ENCODE results near the gene EBLN1.
A peak's percentile ranks its signal among the peaks of the same experiment; 100 is the strongest.

Gene EBLN1

DNA sequence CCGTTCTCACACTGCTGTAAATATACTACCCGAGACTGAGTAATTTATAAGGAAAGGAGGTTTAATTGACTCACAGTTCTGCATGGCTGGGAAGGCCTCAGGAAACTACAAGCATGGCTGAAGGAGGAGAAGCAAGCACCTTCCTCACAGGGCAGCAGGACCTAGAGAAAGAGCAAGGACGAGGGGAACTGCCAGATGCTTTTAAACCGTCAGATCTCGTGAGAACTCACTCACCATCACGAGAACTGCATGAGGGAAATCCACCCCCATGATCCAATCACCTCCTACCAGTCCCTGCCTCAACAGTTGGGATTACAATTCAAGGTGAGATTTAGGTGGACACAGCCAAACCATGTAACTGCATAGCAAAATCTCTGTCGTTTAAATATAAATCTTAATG, at the start of gene EBLN1:
Gene EBLN1 (minus strand): TSS at position 174 of the 400 bp plus-strand sequence. CDS start 8,032 bp downstream, outside the sequence.
- in situ Hi-C loops (cut with HindIII; ENCODE audit: low pct_unique_long_range_greater_than_20kb, low sequenced_read_pairs), result no loop called here
- DNase-seq (ENCODE audit: low read depth in 1 of 2, low spot score in 1 of 2), result no peak
- TF ChIP-seq JUND (IDR thresholded peaks at IDR 0.05; ENCODE audit: low read depth), result no peak

DNA sequence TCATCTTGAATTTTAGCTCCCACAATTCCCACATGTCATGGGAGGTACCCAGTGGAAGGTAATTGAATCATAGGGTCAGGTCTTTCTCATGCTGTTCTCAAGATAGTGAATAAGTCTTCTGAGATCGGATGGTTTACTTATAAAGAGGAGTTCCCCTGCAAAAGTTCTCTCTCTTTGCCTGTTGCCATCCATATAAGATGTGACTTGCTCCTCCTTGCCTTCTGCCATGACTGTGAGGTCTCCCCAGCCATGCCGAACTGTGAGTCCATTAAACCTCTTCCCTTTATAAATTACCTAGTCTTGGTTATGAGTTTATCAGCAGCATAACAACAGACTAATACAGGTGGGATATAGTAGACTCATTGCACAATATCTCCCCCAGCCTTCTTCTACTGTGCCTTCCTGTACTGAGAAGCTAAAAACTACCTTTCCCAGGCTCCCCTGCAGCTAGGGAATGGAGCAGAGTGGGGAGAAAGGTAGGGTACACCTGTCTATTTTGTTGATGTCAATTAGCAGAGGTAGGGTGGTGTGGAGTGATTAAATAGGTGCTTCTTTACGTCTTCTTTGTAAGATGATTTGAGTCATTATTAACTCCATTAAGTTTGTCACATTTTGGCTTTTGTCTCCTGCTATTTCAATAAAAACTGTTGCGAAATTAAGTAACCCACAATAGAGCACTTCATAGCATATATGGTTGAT, 48.2 kb upstream of the EBLN1 start:
- in situ Hi-C loops (cut with HindIII; ENCODE audit: low pct_unique_long_range_greater_than_20kb, low sequenced_read_pairs), result no loop called here
- no peak for TF ChIP-seq JUND (IDR thresholded peaks at IDR 0.05; ENCODE audit: low read depth)
- no peak for DNase-seq (ENCODE audit: low read depth in 1 of 2, low spot score in 1 of 2)

DNA sequence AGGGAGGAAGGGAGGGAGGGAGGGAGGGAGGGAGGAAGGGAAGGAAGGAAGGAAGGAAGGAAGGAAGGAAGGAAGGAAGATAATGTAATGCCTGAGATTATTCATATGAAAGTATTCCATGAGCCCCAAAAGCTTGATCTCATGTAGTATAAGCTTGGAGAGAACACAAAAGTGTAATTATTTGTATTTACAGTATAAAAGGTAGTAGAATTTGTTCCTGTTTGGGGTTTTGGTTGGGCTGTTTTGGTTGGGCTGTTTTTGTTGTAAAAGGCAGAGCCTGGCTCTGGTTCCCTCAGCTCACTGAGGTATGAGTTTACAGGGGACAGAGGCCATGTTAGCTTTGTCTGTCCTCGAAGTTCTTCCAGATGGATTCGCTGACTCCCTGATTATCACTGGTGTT, 45.3 kb upstream of the EBLN1 start:
- DNase-seq (ENCODE audit: low read depth in 1 of 2, low spot score in 1 of 2), result no peak
- in situ Hi-C loops (cut with HindIII; ENCODE audit: low pct_unique_long_range_greater_than_20kb, low sequenced_read_pairs), result no loop called here
- TF ChIP-seq JUND (IDR thresholded peaks at IDR 0.05; ENCODE audit: low read depth), result no peak

DNA sequence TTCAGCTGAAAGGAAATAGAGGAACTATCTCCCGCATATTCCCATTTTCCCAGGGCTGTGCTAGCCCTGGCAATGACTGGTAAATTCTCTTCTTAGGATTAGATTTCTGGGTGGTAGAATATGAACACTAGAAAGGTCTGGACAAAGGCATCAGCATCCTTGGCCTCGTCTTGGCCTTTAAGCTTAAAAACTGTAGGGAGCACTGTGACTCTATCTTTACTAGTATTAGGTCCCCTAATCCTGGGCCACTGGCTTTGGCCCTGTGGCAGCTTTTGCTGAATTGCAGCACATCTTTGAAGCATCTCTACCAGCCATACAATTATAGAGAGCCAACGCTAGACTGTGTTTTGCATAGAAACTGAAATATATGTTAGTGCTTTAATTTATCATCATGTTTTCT, 41.5 kb upstream of the EBLN1 start:
- in situ Hi-C loops (cut with HindIII; ENCODE audit: low pct_unique_long_range_greater_than_20kb, low sequenced_read_pairs), result no loop called here
- no peak for TF ChIP-seq JUND (IDR thresholded peaks at IDR 0.05; ENCODE audit: low read depth)
- peak in 1 of 2 experiments; percentile 22 for DNase-seq (ENCODE audit: low read depth in 1 of 2, low spot score in 1 of 2)

DNA sequence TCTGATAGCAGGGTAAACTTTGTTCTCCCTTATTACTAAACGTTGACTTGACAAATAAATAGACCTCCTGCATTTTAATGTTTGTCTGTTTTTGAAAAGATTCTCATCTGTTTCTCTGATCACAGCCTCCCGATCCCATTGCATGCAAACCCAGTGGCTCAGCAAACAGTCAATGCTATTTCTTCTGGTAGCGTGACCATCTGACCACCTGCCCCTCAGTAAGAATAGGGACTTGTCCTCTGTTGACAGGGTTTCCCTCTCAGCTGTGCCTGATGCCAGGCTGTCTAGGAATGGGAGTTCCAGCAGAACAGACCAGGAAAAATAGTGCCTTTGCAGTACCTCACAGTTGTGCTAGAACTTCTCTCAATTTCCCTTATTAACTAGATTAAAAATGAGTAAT, 40.7 kb upstream of the EBLN1 start:
- in situ Hi-C loops (cut with HindIII; ENCODE audit: low pct_unique_long_range_greater_than_20kb, low sequenced_read_pairs), result no loop called here
- DNase-seq (ENCODE audit: low read depth in 1 of 2, low spot score in 1 of 2), result no peak
- TF ChIP-seq JUND (IDR thresholded peaks at IDR 0.05; ENCODE audit: low read depth), result no peak

DNA sequence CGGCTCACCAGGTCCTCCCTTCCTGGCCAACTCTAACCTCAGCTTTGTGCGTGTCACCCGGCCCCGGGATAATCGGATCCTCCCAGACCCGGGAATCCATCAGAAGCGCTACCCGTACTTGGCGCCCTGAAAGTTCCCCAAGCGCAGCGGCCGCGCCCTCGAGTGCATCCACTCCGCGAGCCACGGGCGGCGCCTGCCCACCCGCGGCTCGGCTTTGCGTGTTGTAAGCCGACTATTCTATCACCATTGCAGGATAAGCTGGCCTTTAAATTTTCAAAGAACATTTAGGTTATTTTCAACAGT, 35.7 kb upstream of the EBLN1 start:
- TF ChIP-seq JUND (IDR thresholded peaks at IDR 0.05; ENCODE audit: low read depth), result no peak
- no peak for DNase-seq (ENCODE audit: low read depth in 1 of 2, low spot score in 1 of 2)
- in situ Hi-C loops (cut with HindIII; ENCODE audit: low pct_unique_long_range_greater_than_20kb, low sequenced_read_pairs), result no loop called here

DNA sequence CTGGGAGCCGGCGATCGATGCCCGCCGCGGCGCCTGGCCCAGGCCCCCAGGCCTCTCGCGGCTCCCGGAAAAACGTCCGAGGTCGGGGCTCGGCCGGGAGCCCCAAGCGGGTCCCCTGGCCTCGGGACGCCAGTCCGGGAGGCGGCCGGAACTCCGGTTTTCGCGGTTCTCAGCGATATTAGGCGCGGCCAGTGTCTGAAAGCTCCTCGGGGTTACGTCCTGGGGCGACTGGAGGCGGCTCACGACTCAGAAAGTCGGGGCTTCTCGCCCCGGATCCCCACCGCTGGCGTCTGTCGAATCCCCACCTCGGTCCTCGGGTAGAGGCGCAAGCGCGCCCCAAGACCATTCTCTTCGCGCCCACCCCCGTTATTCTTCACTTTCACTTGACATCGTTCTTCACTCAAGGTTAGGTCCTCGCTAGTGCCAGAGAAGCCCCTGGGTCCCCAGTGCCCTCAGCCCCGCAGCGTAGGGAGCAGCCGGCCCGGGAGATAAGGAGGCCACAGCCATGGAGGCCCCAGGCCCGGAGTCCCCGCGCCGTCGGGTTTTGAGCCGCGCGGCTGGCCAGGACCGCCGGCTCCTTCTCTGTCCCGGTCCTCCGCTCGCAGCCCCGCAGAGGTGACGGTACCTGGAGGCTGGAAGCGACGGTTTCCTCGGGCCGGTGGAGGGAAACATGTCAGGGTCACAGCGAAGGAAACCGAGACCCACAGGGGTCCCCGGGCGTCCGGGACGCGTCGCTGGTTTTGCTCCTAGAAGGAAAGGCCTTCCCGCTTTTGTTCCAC, 35.2 kb upstream of the EBLN1 start:
- in situ Hi-C loops (cut with HindIII; ENCODE audit: low pct_unique_long_range_greater_than_20kb, low sequenced_read_pairs), result no loop called here
- no peak for DNase-seq (ENCODE audit: low read depth in 1 of 2, low spot score in 1 of 2)
- TF ChIP-seq JUND (IDR thresholded peaks at IDR 0.05; ENCODE audit: low read depth), result no peak

DNA sequence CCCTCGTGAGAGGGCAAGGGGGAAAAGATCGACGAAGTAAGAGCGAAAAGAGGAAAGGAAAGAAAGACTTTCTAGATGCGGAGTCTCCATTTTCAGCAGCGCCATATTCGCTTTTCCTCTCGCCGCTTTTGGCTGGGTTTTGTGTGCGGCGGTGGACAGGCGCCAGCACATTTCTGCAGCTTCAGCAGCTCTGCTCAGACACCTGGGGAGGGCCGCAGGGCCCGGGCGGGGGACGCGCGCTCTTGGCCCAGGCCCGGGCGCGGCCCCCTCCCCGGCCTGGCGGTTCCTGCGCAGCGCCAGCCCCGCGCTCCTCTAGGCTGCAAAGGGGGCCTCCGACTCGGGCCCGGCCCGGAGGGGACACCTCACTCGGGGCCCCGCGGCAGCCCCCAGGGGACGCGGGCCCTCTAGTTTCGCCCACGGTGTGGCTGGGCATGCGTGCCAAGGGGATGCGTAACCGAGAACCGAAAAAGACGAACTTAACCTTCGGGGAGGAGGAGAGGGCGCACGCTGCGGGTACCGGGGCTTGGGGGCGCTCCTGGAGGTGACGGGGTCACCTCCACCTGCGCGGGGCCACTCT, 34.5 kb upstream of the EBLN1 start:
- no peak for TF ChIP-seq JUND (IDR thresholded peaks at IDR 0.05; ENCODE audit: low read depth)
- peak in 1 of 2 experiments; percentile 23 for DNase-seq (ENCODE audit: low read depth in 1 of 2, low spot score in 1 of 2)
- in situ Hi-C loops (cut with HindIII; ENCODE audit: low pct_unique_long_range_greater_than_20kb, low sequenced_read_pairs), result no loop called here

DNA sequence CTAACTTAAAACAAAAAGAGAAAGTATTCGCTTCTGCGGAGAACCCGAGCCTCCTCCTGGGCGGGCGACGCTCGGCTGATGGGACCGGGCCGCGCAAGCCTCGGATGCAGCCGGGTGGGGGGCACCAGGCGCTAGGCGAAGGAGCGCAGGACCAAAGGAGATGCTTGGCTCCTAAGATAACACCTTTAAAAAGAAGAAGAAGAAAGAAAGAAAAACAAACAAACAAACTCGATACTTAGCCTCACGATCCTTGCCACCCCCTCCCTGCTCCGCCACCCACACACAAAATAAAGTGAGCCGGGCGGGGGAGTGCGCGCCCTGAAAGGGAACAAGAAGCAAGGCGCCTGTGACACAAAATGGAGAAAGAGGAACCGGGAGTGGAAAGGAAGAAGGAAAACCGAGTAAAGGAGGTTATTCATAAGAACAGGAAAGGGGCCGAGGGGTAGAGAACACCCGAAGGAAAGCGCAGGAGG, 34.0 kb upstream of the EBLN1 start:
- DNase-seq (ENCODE audit: low read depth in 1 of 2, low spot score in 1 of 2), result peak in 1 of 2 experiments; percentile 53
- in situ Hi-C loops (cut with HindIII; ENCODE audit: low pct_unique_long_range_greater_than_20kb, low sequenced_read_pairs), result no loop called here
- no peak for TF ChIP-seq JUND (IDR thresholded peaks at IDR 0.05; ENCODE audit: low read depth)

DNA sequence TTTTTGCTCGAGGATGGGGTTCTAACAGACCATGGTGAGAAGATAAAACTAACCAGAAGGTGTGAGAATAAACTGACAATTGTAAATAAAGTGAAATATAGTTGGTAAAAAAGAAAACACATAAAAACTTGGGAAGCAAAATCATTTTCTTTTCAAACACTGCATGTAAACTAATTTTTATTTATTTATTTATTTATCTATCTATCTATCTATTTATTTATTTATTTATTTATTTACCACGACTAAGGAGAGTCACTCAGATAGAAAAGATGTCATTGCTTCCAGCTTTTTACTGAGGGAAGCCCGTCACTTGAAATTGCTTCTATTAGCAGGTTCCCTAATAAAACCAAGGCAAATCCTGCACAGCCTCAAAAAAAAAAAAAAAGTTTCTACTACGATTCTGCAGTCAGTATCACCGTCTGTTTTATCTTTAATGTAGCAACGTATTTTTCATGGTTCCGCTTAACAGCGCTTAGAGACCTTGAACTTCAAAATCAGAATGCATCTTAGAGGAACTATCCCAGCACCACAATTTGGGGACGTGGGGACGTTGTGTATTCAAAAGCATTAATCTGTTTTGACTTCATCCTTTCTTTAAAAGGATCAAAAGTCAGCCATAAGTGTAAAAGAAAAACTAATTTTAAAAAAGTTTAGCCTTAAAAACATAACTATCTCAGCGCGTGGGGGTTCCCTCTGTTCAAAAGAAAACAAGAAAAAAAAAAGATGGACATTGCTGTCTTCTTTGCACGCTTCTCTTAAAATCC, 33.3 kb upstream of the EBLN1 start:
- TF ChIP-seq JUND (IDR thresholded peaks at IDR 0.05; ENCODE audit: low read depth), result no peak
- no peak for DNase-seq (ENCODE audit: low read depth in 1 of 2, low spot score in 1 of 2)
- in situ Hi-C loops (cut with HindIII; ENCODE audit: low pct_unique_long_range_greater_than_20kb, low sequenced_read_pairs), result no loop called here

DNA sequence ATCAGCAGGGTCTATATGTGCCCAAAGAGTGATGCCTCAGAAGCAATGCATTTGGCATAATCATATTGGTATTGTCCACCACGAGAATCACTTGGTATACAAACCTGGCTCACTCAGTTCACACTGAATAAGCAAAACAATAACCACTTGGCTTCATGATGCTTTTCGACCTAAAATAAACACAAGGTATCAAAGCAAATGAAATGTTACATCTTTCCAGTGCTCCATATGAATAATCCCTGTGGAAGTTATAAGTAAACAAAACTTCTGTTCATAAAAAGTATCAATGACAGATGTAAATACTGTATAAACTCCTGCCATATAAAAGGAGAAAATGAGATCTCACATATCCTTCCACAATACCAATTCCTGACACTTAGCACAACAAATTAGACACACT, 29.8 kb upstream of the EBLN1 start:
- no peak for TF ChIP-seq JUND (IDR thresholded peaks at IDR 0.05; ENCODE audit: low read depth)

DNA sequence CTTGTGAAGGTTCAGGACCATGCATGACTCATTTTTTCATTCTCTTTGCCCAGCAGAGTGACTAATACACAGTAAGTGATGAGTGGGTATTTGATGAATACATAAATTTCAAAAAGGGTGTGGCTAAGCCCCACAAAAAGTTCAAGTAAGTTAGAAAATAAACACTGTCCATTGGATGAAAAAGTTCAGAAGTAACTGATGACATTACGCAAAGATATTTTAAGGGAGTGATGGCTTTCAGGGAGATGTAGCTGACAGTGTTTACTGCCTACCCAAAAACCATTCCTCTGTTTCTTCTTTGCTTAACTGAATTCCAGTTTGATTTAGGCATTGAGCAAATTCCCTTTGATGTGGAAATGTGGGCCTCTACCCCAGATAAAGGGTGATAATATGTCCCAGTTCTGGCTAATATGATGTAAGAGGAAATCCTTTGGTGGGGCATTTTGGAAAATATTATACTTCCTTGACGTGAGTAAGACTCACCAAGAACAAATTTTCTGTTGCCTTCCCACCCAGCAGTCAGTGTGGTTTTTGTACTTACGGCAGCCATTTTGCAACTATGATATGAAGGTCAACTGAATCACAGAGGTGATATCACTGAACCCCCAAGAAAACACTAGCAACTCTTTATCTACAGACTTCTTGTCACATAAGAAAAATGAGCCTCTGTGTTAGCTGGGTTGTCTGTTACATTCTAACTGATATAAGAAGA, 29.0 kb upstream of the EBLN1 start:
- no peak for TF ChIP-seq JUND (IDR thresholded peaks at IDR 0.05; ENCODE audit: low read depth)
- no peak for DNase-seq (ENCODE audit: low read depth in 1 of 2, low spot score in 1 of 2)
- in situ Hi-C loops (cut with HindIII; ENCODE audit: low pct_unique_long_range_greater_than_20kb, low sequenced_read_pairs), result no loop called here

More for the DNA sequence above, 29.8 kb upstream of the EBLN1 start:
- no peak for DNase-seq (ENCODE audit: low read depth in 1 of 2, low spot score in 1 of 2)
- in situ Hi-C loops (cut with HindIII; ENCODE audit: low pct_unique_long_range_greater_than_20kb, low sequenced_read_pairs), result no loop called here

Measured in T47D (cell line).